Heart right ventricle (tissue), 16 donors: ENCODE data around the gene LRCH1. TPM values are rescaled to one million over a fixed set of nuclear protein-coding genes. Genes with fewer than 3 reads are reported as not detected.

ENCODE experiments used
- ATAC-seq, 8 donors: fragments of 200-7000 bp; cut with Tn5 transposase; one replicate each; pipeline ENCODE4 v1.9.1; 2020; ENCODE audit warnings: mild to moderate bottlenecking in 8 of 8, moderate library complexity in 8 of 8, moderate number of reproducible peaks in 1 of 8
- DNase-seq, 2 donors: peaks; one replicate each; pipeline ENCODE4 v3.0.0-alpha.2; 2020
- H3K27ac ChIP-seq, 10 donors: fragments of 200-600 bp; sonication (generic) in 2 of 10; one replicate each; pipeline versions ENCODE4 v1.5.0 to v1.8.0; 2020 to 2022; ENCODE audit warnings: mild to moderate bottlenecking in 3 of 10
- H3K27me3 ChIP-seq, 7 donors: fragments of 200-600 bp; one replicate each; pipeline ENCODE4 v1.8.0; 2021 to 2022; ENCODE audit warnings: mild to moderate bottlenecking in 2 of 7
- H3K36me3 ChIP-seq, 9 donors: fragments of 200-600 bp; sonication (generic) in 1 of 9; one replicate each; pipeline versions ENCODE4 v1.5.0 to v1.8.0; 2020 to 2022; ENCODE audit warnings: mild to moderate bottlenecking in 2 of 9
- H3K4me1 ChIP-seq, 9 donors: fragments of 200-600 bp; sonication (generic) in 1 of 9; one replicate each; pipeline versions ENCODE4 v1.5.0 to v1.8.0; 2020 to 2022; ENCODE audit warnings: mild to moderate bottlenecking in 4 of 9
- H3K4me3 ChIP-seq, 10 donors: fragments of 200-600 bp; sonication (generic) in 2 of 10; one replicate each; pipeline versions ENCODE4 v1.5.0 to v1.8.0; 2020 to 2022; ENCODE audit warnings: mild to moderate bottlenecking in 7 of 10, moderate library complexity in 2 of 10
- H3K9me3 ChIP-seq, 11 donors: fragments of 200-600 bp in 10 of 11; sonication (generic) in 2 of 11; one replicate each; pipeline versions ENCODE4 v1.5.0 to v1.8.0; 2013 to 2022; ENCODE audit warnings: mild to moderate bottlenecking in 2 of 11, control low read depth in 1 of 11, moderate library complexity in 1 of 11
- WGBS, 2 donors: extraction: QIAGEN DNeasy Blood & Tissue Kit; methylation state at CpG; one replicate each; pipeline ENCODE4 v1.1.7; 2013; ENCODE audit warnings: inconsistent platforms in 1 of 2; 5-methylcytosine and 5-hydroxymethylcytosine counted together
- intact Hi-C, 10 donors: fragments of 100-400 bp; cut with DNase I; formaldehyde crosslinking; loops; one replicate each; pipeline versions ENCODE4 v1.11.1 to v1.14.2; 2022
- long read RNA-seq, 3 donors: library from polyadenylated mRNA; unstranded; transcript quantifications; one replicate each; pipeline ENCODE4 v2.0.0, GENCODE V29; 2020 to 2021
- polyA plus RNA-seq, 2 donors: library from polyadenylated mRNA; stranded (reverse); fragments of 200-250 nt; gene quantifications; one replicate each; pipeline ENCODE4 v1.2.3, GENCODE V29; 2013
- total RNA-seq, 10 donors: library from RNA; stranded (reverse); fragmentation: NEBNext Ultra II Directional in 3 of 10; extraction: Animal tissue kit (Norgen Biotek cat#: 25700) in 3 of 10; gene quantifications; one replicate each; pipeline versions ENCODE4 v1.2.1 to v1.2.4, GENCODE V29; 2021 to 2023
- TF ChIP-seq, protein P1 (sequence below), 9 donors: fragments of 200-600 bp; sonication (generic) in 2 of 9; IDR thresholded peaks; one replicate each; pipeline versions ENCODE4 v1.5.0 to v1.8.0; 2021 to 2022; ENCODE audit warnings: antibody characterized with exemption in 9 of 9, mild to moderate bottlenecking in 5 of 9, moderate library complexity in 1 of 9
- donor health status: Arrhythmogenic right ventricular cardiomyopathy.
- donor health status: ischemic (EF 13 %, LVEDD 7.1; RV severe dilation, severe dysfunction).
- donor health status: healthy with polysubstance abuse.
- donor health status: DM: no; HTN: yes; CAD: no.
- donor health status: DM: no; HTN: no; CAD: no.
- donor health status: ischemic (EF 25% LVEDD 6.9; RV normal size, moderate dysfunction).
- donor health status: ischemic (EF 25% LVEDD 5.7; RV mildly dilated, moderate dysfunction).
- donor health status: healthy.
- donor health status: DM: yes; HTN: yes; CAD: no.
- donor health status: Ischemic cardiomyopathy.
- donor health status: ischemic (EF 35%, LVEDD 5.7; RV mildly dilated, moderate dysfunction).
- donor health status: nonischemic (EF 11% LVEDD 7.7; RV severe dilation, severe dysfunction).
- donor health status: DM: yes; HTN: yes; CAD: no.
- donor health status: PGD.
- donor health status: ischemic (EF 29% LVEDD 5.4; RV normal size, mild dysfunction).
- donor health status: nonischemic (EF 23%, LVEDD 6.1; RV moderate dilation, normal function).

Gene LRCH1
- total RNA-seq (10 to 100 TPM; 10.1 to 20.3 (median 13.8) TPM), polyA plus RNA-seq (1 to 10 TPM; 4.1 to 5.9 TPM)
- long read RNA-seq, donor 1, full-length matches to known transcripts = 17 of 19 reads
- long read RNA-seq, donor 1, partial matches to known transcripts = 1 of 19 reads
- long read RNA-seq, donor 1, other reads (novel, unspliced or antisense) = 1 of 19 reads
- long read RNA-seq, donor 2, full-length matches to known transcripts = 14 of 21 reads
- long read RNA-seq, donor 2, partial matches to known transcripts = 6 of 21 reads
- long read RNA-seq, donor 2, other reads (novel, unspliced or antisense) = 1 of 21 reads
- long read RNA-seq, donor 3, full-length matches to known transcripts = 9 of 14 reads
- long read RNA-seq, donor 3, partial matches to known transcripts = 3 of 14 reads
- long read RNA-seq, donor 3, other reads (novel, unspliced or antisense) = 2 of 14 reads

DNA sequence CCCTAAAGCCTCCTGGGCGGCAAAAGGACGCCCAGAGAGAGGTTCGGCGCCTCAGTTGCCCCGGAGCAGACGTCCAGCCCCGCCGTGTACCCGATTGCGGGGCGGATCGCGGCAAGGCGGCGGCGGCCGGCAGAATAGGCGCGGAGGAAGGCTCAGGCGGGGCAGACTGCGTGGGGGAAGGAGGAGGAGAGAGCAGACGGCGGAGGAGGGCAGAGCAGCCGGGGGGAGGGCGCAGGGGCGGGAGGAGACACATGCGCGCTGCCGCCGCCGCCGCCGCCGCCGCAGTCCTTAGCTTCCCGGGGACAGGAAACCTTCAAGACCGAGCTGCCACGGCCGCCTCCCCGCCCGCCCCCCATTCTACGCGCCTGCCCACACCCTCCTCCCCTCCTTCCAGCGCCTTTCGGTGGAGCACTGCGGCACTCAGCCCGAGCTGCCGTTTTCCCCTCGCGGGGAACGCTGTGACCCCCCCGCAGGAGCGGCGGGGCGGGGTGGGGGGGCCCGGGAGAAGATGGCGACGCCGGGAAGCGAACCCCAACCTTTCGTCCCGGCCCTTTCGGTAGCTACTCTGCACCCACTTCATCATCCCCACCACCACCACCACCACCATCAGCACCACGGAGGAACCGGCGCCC lies at the start of gene LRCH1:
TSS of gene LRCH1 (plus strand) at position 282 of the 632 bp plus-strand sequence. CDS start at position 509, 227 bp downstream.
- peaks cover 0 to 44% (median 29%) of the 10 kb centered on the region in 9 donors for H3K4me1 ChIP-seq
- H3K36me3 ChIP-seq = no peaks in the 10 kb centered on the region
- ATAC-seq (peak; percentile 92 to 96 (median 93)), DNase-seq (peak; percentile 92 to 93)
- WGBS, 2 donors = 0 to 1% methylated on average over 43 to 65 of the region's 66 CpGs
- intact Hi-C loops = loop anchor here (2.0 to 10.0 kb wide), 13 partner anchors 44 to 170 kb away; no protein-coding TSS in a partner anchor
- no peaks in the 10 kb centered on the region for H3K27me3 ChIP-seq
- no peaks in the 10 kb centered on the region for H3K9me3 ChIP-seq
- peak within 1 kb of the TSS; percentile 90 to 98 (median 92) for H3K27ac ChIP-seq
- peak within 1 kb of the TSS; percentile 73 to 100 (median 94) for H3K4me3 ChIP-seq
- TF ChIP-seq, protein P1, sequence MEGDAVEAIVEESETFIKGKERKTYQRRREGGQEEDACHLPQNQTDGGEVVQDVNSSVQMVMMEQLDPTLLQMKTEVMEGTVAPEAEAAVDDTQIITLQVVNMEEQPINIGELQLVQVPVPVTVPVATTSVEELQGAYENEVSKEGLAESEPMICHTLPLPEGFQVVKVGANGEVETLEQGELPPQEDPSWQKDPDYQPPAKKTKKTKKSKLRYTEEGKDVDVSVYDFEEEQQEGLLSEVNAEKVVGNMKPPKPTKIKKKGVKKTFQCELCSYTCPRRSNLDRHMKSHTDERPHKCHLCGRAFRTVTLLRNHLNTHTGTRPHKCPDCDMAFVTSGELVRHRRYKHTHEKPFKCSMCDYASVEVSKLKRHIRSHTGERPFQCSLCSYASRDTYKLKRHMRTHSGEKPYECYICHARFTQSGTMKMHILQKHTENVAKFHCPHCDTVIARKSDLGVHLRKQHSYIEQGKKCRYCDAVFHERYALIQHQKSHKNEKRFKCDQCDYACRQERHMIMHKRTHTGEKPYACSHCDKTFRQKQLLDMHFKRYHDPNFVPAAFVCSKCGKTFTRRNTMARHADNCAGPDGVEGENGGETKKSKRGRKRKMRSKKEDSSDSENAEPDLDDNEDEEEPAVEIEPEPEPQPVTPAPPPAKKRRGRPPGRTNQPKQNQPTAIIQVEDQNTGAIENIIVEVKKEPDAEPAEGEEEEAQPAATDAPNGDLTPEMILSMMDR (IDR thresholded peaks at IDR 0.05) = no peak

DNA sequence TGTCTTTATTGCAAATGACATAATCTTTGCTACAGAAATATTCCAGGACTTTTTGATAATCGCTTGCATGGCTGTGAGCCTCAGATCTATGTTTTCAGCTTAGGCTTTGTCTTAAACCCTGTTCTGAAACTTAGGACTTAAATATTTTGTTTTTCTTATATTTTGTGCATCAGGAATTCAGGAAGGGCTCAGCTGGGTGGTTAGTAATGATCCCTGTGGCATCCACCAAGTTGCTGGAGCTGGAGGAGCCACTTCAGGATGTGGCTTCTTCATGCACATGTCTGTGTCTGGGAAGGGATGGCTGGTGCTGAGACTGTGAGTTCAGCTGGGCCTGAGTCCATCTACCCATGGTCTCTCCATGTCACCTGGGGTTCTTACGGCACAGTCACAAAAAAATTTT lies 48.9 kb upstream of the LRCH1 start:
- Histone ChIP-seq H3K27me3 (peaks cover 0 to 5% (median 0%) of the 10 kb centered on the region in 7 donors), H3K4me1 (peaks cover 0 to 3% (median 0%) of the 10 kb centered on the region in 9 donors), H3K9me3 (peaks cover 0 to 8% (median 0%) of the 10 kb centered on the region in 11 donors), H3K36me3 (no peaks in the 10 kb centered on the region), H3K27ac (no peak overlapping the region), H3K4me3 (no peak overlapping the region)
- DNase-seq (no peak), ATAC-seq (no peak)
- intact Hi-C loops = loop anchor here in 1 of 10 donors (5.0 kb wide), 1 partner anchor 48 kb away; the partner anchor contains the start of gene LRCH1
- TF ChIP-seq, protein P1 (IDR thresholded peaks at IDR 0.05) = no peak
- 92 to 98% methylated on average over 2 of the region's 2 CpGs for WGBS, 2 donors

GRCh38 chr13:46507981-46508380 lies 45.0 kb upstream of the LRCH1 start:
- no peak overlapping the region for H3K27ac ChIP-seq
- DNase-seq (no peak), ATAC-seq (no peak)
- peaks cover 0 to 3% (median 0%) of the 10 kb centered on the region in 9 donors for H3K4me1 ChIP-seq
- 83 to 100% methylated on average over 1 of the region's 1 CpG for WGBS, 2 donors
- peaks cover 0 to 17% (median 0%) of the 10 kb centered on the region in 7 donors for H3K27me3 ChIP-seq
- no peaks in the 10 kb centered on the region for H3K36me3 ChIP-seq
- H3K4me3 ChIP-seq = no peak overlapping the region
- TF ChIP-seq, protein P1 (IDR thresholded peaks at IDR 0.05) = no peak
- peaks cover 0 to 8% (median 0%) of the 10 kb centered on the region in 11 donors for H3K9me3 ChIP-seq
- intact Hi-C loops = no loop called here

- Histone ChIP-seq H3K9me3 (no peaks in the 10 kb centered on the region), H3K27me3 (peaks cover 0 to 21% (median 0%) of the 10 kb centered on the region in 7 donors), H3K4me1 (peaks cover 0 to 3% (median 0%) of the 10 kb centered on the region in 9 donors), H3K4me3 (no peak overlapping the region), H3K36me3 (no peaks in the 10 kb centered on the region), H3K27ac (no peak overlapping the region)
- DNase-seq (no peak), ATAC-seq (no peak)
- TF ChIP-seq, protein P1 (IDR thresholded peaks at IDR 0.05) = no peak
- WGBS, 2 donors = 90 to 92% methylated on average over 4 of the region's 4 CpGs
- intact Hi-C loops = loop anchor here in 1 of 10 donors (2.0 kb wide), 1 partner anchor 21 kb away; no protein-coding TSS in a partner anchor
Measured at GRCh38 chr13:46509981-46510380, 43.0 kb upstream of the LRCH1 start.
